ENCODE data around the gene HCN2. TPM values are rescaled to one million over a fixed set of nuclear protein-coding genes. Genes with fewer than 3 reads are reported as not detected.
A peak's percentile ranks its signal among the peaks of the same experiment; 100 is the strongest.
"Not testable (repeated sequence)": the region's sequence is repeated elsewhere in the genome, so short reads cannot be mapped to it uniquely, and the experiment has no call there.

Gene HCN2
- total RNA-seq, 6 donors from 2014 or later: 0.46 to 0.47 (median 0.46) TPM; not detected in 3

DNA sequence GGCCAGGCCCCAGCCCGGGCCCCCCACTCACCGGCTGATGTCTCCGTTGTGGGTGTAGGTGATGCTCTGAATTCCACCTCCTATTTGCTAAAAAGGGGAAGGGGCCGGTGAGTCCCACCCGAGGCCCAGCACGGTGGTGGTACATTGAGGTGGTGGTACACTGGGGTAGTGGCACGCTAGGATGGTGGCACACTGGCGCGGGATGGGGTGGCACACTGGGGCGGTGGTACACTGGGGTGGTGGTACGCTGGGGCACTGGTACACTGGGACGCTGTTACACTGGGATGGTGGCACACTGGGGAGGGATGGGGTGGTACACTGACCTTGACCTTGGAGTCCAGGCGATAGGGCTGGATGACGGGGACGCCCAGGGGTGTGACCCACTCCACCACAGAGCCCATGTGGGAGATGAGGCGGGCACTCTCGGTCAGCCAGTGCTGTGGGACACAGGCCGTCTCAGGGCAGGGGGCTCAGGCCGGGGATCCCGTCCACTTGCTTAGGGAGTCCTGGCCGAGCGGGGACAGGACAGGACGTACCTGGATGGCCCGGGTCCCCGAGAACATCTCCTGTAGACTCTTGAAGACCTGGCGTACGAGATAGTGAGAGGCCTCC lies 29.1 kb downstream of the HCN2 start:
- peaks cover 0 to 12% (median 2%) of the 10 kb centered on the region in 4 donors for H3K4me1 ChIP-seq
- DNase-seq (peak in 1 of 2 donors; percentile 61), ATAC-seq (ENCODE audit: low FRiP score in 2 of 2) (no peak)
- TF ChIP-seq POLR2A (IDR thresholded peaks at IDR 0.05) (no peak), EP300 (IDR thresholded peaks at IDR 0.05) (no peak), POLR2AphosphoS5 (IDR thresholded peaks at IDR 0.05) (no peak)
- TF ChIP-seq, protein P1, sequence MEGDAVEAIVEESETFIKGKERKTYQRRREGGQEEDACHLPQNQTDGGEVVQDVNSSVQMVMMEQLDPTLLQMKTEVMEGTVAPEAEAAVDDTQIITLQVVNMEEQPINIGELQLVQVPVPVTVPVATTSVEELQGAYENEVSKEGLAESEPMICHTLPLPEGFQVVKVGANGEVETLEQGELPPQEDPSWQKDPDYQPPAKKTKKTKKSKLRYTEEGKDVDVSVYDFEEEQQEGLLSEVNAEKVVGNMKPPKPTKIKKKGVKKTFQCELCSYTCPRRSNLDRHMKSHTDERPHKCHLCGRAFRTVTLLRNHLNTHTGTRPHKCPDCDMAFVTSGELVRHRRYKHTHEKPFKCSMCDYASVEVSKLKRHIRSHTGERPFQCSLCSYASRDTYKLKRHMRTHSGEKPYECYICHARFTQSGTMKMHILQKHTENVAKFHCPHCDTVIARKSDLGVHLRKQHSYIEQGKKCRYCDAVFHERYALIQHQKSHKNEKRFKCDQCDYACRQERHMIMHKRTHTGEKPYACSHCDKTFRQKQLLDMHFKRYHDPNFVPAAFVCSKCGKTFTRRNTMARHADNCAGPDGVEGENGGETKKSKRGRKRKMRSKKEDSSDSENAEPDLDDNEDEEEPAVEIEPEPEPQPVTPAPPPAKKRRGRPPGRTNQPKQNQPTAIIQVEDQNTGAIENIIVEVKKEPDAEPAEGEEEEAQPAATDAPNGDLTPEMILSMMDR (IDR thresholded peaks at IDR 0.05): no peak
- no peak overlapping the region for H3K4me3 ChIP-seq
- 93 to 97% methylated on average over 26 to 27 of the region's 27 CpGs for WGBS, 2 donors
- peaks cover 0 to 7% (median 0%) of the 10 kb centered on the region in 4 donors for H3K27me3 ChIP-seq
- H3K27ac ChIP-seq: no peak overlapping the region
- H3K36me3 ChIP-seq: peaks cover 16 to 71% (median 56%) of the 10 kb centered on the region in 4 donors
- no peaks in the 10 kb centered on the region for H3K9me3 ChIP-seq

DNA sequence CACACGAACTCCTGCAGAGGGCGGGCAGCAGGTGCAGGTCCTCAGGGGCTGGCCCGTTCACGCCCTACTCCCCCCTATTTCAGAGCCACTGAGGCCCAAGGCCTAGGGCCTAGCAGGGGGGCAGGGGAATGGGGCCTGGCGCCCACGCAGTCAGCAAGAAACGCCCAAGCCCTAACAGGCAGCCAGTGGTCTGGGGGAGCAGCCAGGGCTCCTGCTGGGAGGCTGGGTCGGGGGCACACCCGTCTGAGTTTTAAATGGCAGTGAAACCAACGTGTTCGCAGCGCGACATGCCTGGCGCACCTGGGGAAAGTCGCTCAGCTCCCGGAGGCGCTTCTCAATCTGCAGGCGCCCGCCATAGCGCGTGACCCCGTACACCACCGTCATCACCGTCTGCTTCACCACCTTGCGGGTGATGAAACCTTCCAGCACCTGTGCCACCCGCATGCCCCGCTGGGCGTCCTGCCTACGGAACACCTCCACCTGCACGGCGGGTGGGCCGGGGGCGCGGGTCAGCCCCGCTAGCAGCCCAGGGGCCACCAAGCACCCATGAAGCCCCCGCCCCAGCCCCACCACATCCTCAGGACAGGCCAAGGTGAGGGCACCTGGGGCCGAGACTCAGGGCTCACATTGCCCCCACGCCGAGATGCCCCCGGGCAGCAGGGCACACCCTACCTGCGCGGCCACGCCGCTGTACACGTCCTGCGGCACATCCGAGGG lies 29.8 kb downstream of the HCN2 start:
- Histone ChIP-seq H3K4me3 (no peak overlapping the region), H3K27me3 (peaks cover 0 to 7% (median 0%) of the 10 kb centered on the region in 4 donors), H3K4me1 (peaks cover 0 to 12% (median 2%) of the 10 kb centered on the region in 4 donors), H3K27ac (no peak overlapping the region), H3K9me3 (no peaks in the 10 kb centered on the region), H3K36me3 (peaks cover 16 to 78% (median 62%) of the 10 kb centered on the region in 4 donors)
- ATAC-seq (ENCODE audit: low FRiP score in 2 of 2): no peak
- peak in 1 of 2 donors; percentile 81 for DNase-seq
- TF ChIP-seq POLR2AphosphoS5 (IDR thresholded peaks at IDR 0.05) (no peak), EP300 (IDR thresholded peaks at IDR 0.05) (no peak), POLR2A (IDR thresholded peaks at IDR 0.05) (no peak)
- TF ChIP-seq, protein P1 (IDR thresholded peaks at IDR 0.05): no peak
- WGBS, 2 donors: 96 to 97% methylated on average over 36 to 45 of the region's 47 CpGs

DNA sequence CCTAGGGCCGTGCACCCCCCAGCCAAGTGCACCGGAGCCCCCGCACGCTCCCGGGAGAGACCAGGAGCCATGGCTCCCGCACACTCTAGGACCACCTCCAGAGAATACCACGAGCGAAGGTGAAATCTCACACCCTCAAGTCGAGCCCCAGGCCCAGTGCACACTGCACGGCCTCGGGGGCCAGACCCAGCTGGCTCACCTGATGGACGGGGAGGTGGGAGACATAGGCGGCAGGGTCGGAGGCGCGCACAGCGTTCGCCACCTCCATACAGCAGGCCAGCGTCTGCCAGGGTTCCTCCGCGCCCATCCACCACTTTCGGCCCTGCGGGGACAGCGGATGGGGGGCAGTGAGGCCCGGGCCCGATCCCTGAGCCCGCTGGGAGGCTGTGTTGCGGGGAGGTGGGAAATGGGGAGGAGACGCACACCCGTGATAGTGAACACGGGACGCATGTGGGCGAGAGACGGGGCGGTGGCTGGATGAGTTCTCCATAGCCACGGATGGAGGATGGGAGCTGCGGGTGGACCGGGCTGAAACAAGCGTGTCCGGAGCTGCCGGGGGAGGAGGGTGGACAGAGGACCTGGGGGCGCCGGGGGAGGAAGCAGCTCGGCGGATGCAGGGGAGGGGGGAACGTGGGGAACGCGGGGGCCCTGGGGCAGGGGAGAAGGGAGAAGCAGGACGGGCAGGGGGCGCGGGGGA lies 30.6 kb downstream of the HCN2 start:
- peak in 1 of 2 donors; percentile 70 for DNase-seq
- 95 to 96% methylated on average over 41 of the region's 51 CpGs for WGBS, 2 donors

DNA sequence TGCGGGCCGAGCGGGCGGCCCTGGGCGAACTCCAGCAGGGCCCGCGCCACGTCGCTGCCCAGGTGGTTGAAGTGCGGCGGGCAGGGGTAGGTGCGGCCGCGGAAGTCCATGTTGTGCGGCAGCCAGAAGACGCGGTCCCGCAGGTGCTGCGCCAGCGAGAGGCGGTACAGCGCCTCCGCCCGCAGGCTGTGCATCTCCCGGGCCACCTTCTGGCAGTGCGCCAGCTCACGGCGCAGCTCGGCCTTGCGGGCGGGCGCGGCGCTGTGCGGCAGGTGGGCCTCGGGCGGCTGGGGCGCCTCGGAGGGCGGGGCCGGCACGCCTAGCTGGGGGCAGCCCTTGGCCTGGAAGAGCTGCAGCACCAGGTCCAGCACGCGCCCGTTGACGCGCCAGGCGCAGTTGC lies 31.5 kb downstream of the HCN2 start:
- ATAC-seq (ENCODE audit: low FRiP score in 2 of 2); H3K4me1 ChIP-seq; H3K27me3 ChIP-seq; DNase-seq; H3K27ac ChIP-seq; H3K4me3 ChIP-seq; H3K9me3 ChIP-seq: not testable (repeated sequence)
- H3K36me3 ChIP-seq: peaks cover 16 to 94% (median 75%) of the 10 kb centered on the region in 4 donors
- WGBS, 2 donors: 97 to 98% methylated on average over 37 to 45 of the region's 48 CpGs

More for the DNA sequence above, 30.6 kb downstream of the HCN2 start:
- H3K27me3 ChIP-seq: peaks cover 0 to 7% (median 0%) of the 10 kb centered on the region in 4 donors
- no peak for ATAC-seq (ENCODE audit: low FRiP score in 2 of 2)
- H3K36me3 ChIP-seq: peaks cover 16 to 86% (median 70%) of the 10 kb centered on the region in 4 donors
- H3K4me3 ChIP-seq: no peak overlapping the region
- H3K27ac ChIP-seq: no peak overlapping the region
- no peak for TF ChIP-seq POLR2AphosphoS5 (IDR thresholded peaks at IDR 0.05)
- TF ChIP-seq POLR2A (IDR thresholded peaks at IDR 0.05): no peak
- TF ChIP-seq, protein P1 (IDR thresholded peaks at IDR 0.05): no peak
- TF ChIP-seq EP300 (IDR thresholded peaks at IDR 0.05): no peak
- H3K4me1 ChIP-seq: peaks cover 0 to 12% (median 2%) of the 10 kb centered on the region in 4 donors
- no peaks in the 10 kb centered on the region for H3K9me3 ChIP-seq

DNA sequence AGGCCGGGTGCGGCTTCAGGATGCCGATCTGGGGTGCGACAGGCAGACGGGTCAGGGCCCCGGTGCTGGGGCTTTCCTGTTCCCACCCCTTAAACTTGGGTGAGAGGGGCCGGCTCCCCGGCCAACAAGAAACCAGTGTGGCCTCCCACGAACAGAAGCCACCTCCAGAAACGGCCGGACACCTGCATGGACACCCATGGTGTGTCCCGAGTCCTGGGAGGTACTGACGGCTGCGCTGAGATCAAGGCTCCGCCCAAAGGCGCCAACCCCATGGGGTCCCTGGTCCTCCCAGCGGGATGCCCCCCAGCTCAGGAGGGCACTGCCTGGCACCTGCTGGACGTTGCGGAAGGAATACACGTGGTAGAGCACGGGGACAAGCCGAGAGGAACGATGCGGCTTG lies 32.1 kb downstream of the HCN2 start:
- TF ChIP-seq POLR2A (IDR thresholded peaks at IDR 0.05) (no peak), EP300 (IDR thresholded peaks at IDR 0.05) (no peak)
- TF ChIP-seq, protein P1 (IDR thresholded peaks at IDR 0.05): no peak
- DNase-seq (peak in 1 of 2 donors; percentile 59), ATAC-seq (ENCODE audit: low FRiP score in 2 of 2) (no peak)
- Histone ChIP-seq H3K9me3 (no peaks in the 10 kb centered on the region), H3K4me3 (no peak overlapping the region), H3K27me3 (no peaks in the 10 kb centered on the region), H3K27ac (no peak overlapping the region), H3K36me3 (peaks cover 16 to 92% (median 74%) of the 10 kb centered on the region in 4 donors), H3K4me1 (peaks cover 0 to under 1% (median 0%) of the 10 kb centered on the region in 4 donors)
- WGBS, 2 donors: 100% methylated on average over 3 to 10 of the region's 24 CpGs

Data from upper lobe of left lung (tissue), 6 donors.